ENCODE data around the gene CEP72. TPM values are rescaled to one million over a fixed set of nuclear protein-coding genes. Genes with fewer than 3 reads are reported as not detected.

The CEP72 gene
- total RNA-seq, 2 donors from 2014 or later, result 3.8 to 21.0 TPM

- Histone ChIP-seq H3K9ac (ENCODE audit: low read depth in 2 of 2, low read length in 2 of 2) (no peak overlapping the region), H3K4me1 (peaks cover 15% of the 10 kb centered on the region), H3K36me3 (no peaks in the 10 kb centered on the region), H3K9me3 (no peaks in the 10 kb centered on the region), H3K27me3 (no peaks in the 10 kb centered on the region), H3K27ac (no peak overlapping the region), H3K4me3 (no peak overlapping the region)
- no peak for DNase-seq
- TF ChIP-seq CTCF (IDR thresholded peaks at IDR 0.05), result no peak
- intact Hi-C loops (cut with DNase I), result no loop called here
These were observed 54.8 kb downstream of the CEP72 start for GRCh38 chr5:666816-667498.

GRCh38 chr5:668283-668995, 56.3 kb downstream of the CEP72 start:
- no peak for DNase-seq
- Histone ChIP-seq H3K4me1 (peaks cover 25% of the 10 kb centered on the region), H3K27ac (no peak overlapping the region)

GRCh38 chr5:669111-669841, 57.1 kb downstream of the CEP72 start:
- Histone ChIP-seq H3K4me1 (peaks cover 21% of the 10 kb centered on the region), H3K9me3 (no peaks in the 10 kb centered on the region), H3K9ac (ENCODE audit: low read depth in 2 of 2, low read length in 2 of 2) (no peak overlapping the region), H3K27me3 (no peaks in the 10 kb centered on the region), H3K4me3 (no peak overlapping the region), H3K36me3 (no peaks in the 10 kb centered on the region), H3K27ac (no peak overlapping the region)
- intact Hi-C loops (cut with DNase I), result no loop called here
- no peak for DNase-seq
- TF ChIP-seq CTCF (IDR thresholded peaks at IDR 0.05), result peak; percentile 68

More at GRCh38 chr5:668283-668995, 56.3 kb downstream of the CEP72 start:
- intact Hi-C loops (cut with DNase I), result no loop called here
- Histone ChIP-seq H3K9me3 (no peaks in the 10 kb centered on the region), H3K9ac (ENCODE audit: low read depth in 2 of 2, low read length in 2 of 2) (no peak overlapping the region), H3K27me3 (no peaks in the 10 kb centered on the region), H3K36me3 (no peaks in the 10 kb centered on the region), H3K4me3 (no peak overlapping the region)
- no peak for TF ChIP-seq CTCF (IDR thresholded peaks at IDR 0.05)

DNA sequence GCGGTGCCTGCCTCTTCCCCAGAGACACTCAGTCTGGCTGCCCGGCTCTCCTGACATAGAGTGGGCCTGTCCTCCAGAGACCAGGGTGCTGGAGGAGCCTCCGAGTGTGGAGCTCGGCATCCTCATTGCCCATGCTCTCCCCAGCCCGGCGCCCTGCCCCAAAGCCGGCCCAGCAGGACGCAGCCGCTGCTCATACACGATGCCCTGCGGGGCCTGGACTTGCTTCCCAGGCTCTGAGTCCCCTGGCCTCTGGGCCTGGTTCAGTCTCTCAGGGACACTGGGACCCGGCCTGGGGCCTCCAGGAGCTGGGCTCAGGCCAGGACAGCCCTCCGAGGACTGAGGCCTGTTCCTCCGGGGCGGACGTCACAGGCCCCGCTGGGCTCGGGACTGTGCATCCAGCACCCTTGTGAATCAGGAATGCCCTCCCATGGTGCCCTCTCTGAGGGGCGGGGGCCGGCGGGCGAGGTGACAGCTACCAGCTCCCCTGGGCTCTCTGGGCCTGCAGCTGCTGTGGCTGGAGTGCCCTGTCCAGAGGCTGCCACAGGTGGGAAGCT, 57.8 kb downstream of the CEP72 start:
- no peak overlapping the region for H3K4me3 ChIP-seq
- no peak for TF ChIP-seq CTCF (IDR thresholded peaks at IDR 0.05)
- no peaks in the 10 kb centered on the region for H3K36me3 ChIP-seq
- H3K27me3 ChIP-seq, result no peaks in the 10 kb centered on the region
- intact Hi-C loops (cut with DNase I), result loop anchor here (2.0 kb wide), 1 partner anchor 235 kb away; no protein-coding TSS in a partner anchor
- no peak overlapping the region for H3K27ac ChIP-seq
- peaks cover 21% of the 10 kb centered on the region for H3K4me1 ChIP-seq
- DNase-seq, result no peak
- H3K9me3 ChIP-seq, result no peaks in the 10 kb centered on the region
- no peak overlapping the region for H3K9ac ChIP-seq (ENCODE audit: low read depth in 2 of 2, low read length in 2 of 2)
